OCI-LY3 (cell line): ENCODE results near the gene OVOL2.
A peak's percentile ranks its signal among the peaks of the same experiment; 100 is the strongest.

ENCODE experiments used
- H2AFZ ChIP-seq: fragments of 200-600, 300-600 bp; shearing (Covaris generic); 2 replicates; pipeline ENCODE4 v1.6.0; 2014; ENCODE audit warnings: antibody characterized with exemption, low read depth, low read length
- H3K27ac ChIP-seq: fragments of 200-600, 300-600 bp; sonication (generic); 2 replicates; pipeline ENCODE4 v1.5.1; 2014; ENCODE audit warnings: mild to moderate bottlenecking, low read length, moderate library complexity, mixed read lengths
- H3K27me3 ChIP-seq: fragments of 200-600, 300-600 bp; sonication (generic); 2 replicates; pipeline ENCODE4 v1.6.1; 2014; ENCODE audit warnings: low read depth, low read length, mixed read lengths
- H3K36me3 ChIP-seq: fragments of 200-600, 300-600 bp; sonication (generic); replicated peaks from 2 replicates; pipeline ENCODE3; 2014; ENCODE audit warnings: low read depth, low read length, mixed read lengths
- H3K4me1 ChIP-seq: fragments of 300-600, 200-600 bp; sonication (generic); 2 replicates; pipeline ENCODE4 v1.6.1; 2014; ENCODE audit warnings: low read length, mixed read lengths
- H3K4me2 ChIP-seq: fragments of 200-600, 300-600 bp; sonication (generic); 2 replicates; pipeline ENCODE4 v1.6.1; 2014; ENCODE audit warnings: low read length, mixed read lengths
- H3K4me3 ChIP-seq: fragments of 300-600, 200-600 bp; sonication (generic); 2 replicates; pipeline ENCODE4 v1.5.1; 2014; ENCODE audit warnings: antibody characterized with exemption, mild to moderate bottlenecking, low read length, moderate library complexity
- H3K79me2 ChIP-seq: fragments of 300-600, 200-600 bp; shearing (Covaris generic); 2 replicates; pipeline ENCODE4 v1.6.1; 2014; ENCODE audit warnings: mild to moderate bottlenecking, low read length, mixed read lengths
- H3K9ac ChIP-seq: fragments of 300-600, 200-600 bp; shearing (Covaris generic); 2 replicates; pipeline ENCODE4 v1.6.0; 2014; ENCODE audit warnings: mild to moderate bottlenecking, low read length, moderate library complexity
- H3K9me3 ChIP-seq: fragments of 200-600, 300-600 bp; shearing (Covaris generic); 2 replicates; pipeline ENCODE4 v1.6.1; 2014; ENCODE audit warnings: low read length, mixed read lengths; ENCODE audit not compliant: insufficient read depth
- H4K20me1 ChIP-seq: fragments of 200-600, 300-600 bp; sonication (generic); 2 replicates; pipeline ENCODE4 v1.6.1; 2016; ENCODE audit warnings: low read length, mixed read lengths; ENCODE audit not compliant: insufficient read depth
- CTCF ChIP-seq: fragments of 200-600, 300-600 bp; sonication (generic); IDR thresholded peaks from 2 replicates; pipeline ENCODE4 v1.5.1; 2014; ENCODE audit warnings: antibody characterized with exemption, low read length, low read depth
- EZH2phosphoT487 ChIP-seq: fragments of 200-600 bp; shearing (Covaris generic); IDR thresholded peaks from 2 replicates; pipeline ENCODE4 v1.6.1; 2018; ENCODE audit warnings: antibody characterized with exemption, mixed run types, low read depth

The OVOL2 gene

GRCh38 chr20:18007534-18008292, 50.0 kb downstream of the OVOL2 start:
- H3K9ac ChIP-seq, result no peak overlapping the region
- H3K4me1 ChIP-seq, result peaks cover 30% of the 10 kb centered on the region
- no peaks in the 10 kb centered on the region for H3K9me3 ChIP-seq
- H2AFZ ChIP-seq, result no peak overlapping the region
- H3K4me3 ChIP-seq, result no peak overlapping the region
- H3K79me2 ChIP-seq, result no peaks in the 10 kb centered on the region
- no peak for TF ChIP-seq EZH2phosphoT487
- no peak for TF ChIP-seq CTCF
- no peak overlapping the region for H3K27ac ChIP-seq
- H3K4me2 ChIP-seq, result no peak overlapping the region
- H4K20me1 ChIP-seq, result no peaks in the 10 kb centered on the region
- no peaks in the 10 kb centered on the region for H3K27me3 ChIP-seq
- no peaks in the 10 kb centered on the region for H3K36me3 ChIP-seq

DNA sequence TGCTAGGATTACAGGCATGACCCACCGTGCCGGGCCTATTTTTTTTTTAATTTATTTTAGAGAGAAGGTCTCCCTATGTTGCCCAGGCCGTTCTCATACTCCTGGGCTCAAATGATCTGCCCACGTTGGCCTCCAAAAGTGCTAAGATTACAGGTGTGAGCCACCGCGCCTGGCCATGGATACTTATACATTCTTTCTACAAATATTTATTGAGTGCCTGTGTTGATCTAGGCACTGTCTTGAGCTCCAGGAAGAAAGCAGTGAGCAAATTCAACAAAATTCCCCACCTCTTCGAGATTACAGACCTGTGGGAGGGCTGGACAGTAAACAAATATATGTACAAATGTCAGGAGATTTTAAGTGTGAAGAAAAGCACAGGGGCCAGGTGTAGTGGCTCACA, 51.0 kb downstream of the OVOL2 start:
- Histone ChIP-seq H3K36me3 (no peaks in the 10 kb centered on the region), H3K79me2 (no peaks in the 10 kb centered on the region), H2AFZ (no peak overlapping the region), H3K27ac (no peak overlapping the region), H3K4me2 (no peak overlapping the region), H3K9ac (no peak overlapping the region), H3K27me3 (no peaks in the 10 kb centered on the region), H3K4me1 (peaks cover 30% of the 10 kb centered on the region), H3K4me3 (no peak overlapping the region), H3K9me3 (no peaks in the 10 kb centered on the region), H4K20me1 (no peaks in the 10 kb centered on the region)
- TF ChIP-seq CTCF, result no peak
- TF ChIP-seq EZH2phosphoT487, result no peak

GRCh38 chr20:18005990-18006364, 51.7 kb downstream of the OVOL2 start:
- TF ChIP-seq CTCF, result no peak
- TF ChIP-seq EZH2phosphoT487, result no peak
- peak overlapping the region; percentile 44 for H3K27ac ChIP-seq
- H3K4me3 ChIP-seq, result peak overlapping the region; percentile 61; the same call in 1 of the 2 replicates
- H3K4me1 ChIP-seq, result peaks cover 30% of the 10 kb centered on the region
- H4K20me1 ChIP-seq, result no peaks in the 10 kb centered on the region
- H3K79me2 ChIP-seq, result no peaks in the 10 kb centered on the region
- peak overlapping the region; percentile 41; the same call in 1 of the 2 replicates for H3K9ac ChIP-seq
- H3K9me3 ChIP-seq, result no peaks in the 10 kb centered on the region
- H3K36me3 ChIP-seq, result no peaks in the 10 kb centered on the region
- H3K27me3 ChIP-seq, result no peaks in the 10 kb centered on the region
- peak overlapping the region; percentile 76 for H3K4me2 ChIP-seq
- peak overlapping the region; percentile 68 for H2AFZ ChIP-seq

DNA sequence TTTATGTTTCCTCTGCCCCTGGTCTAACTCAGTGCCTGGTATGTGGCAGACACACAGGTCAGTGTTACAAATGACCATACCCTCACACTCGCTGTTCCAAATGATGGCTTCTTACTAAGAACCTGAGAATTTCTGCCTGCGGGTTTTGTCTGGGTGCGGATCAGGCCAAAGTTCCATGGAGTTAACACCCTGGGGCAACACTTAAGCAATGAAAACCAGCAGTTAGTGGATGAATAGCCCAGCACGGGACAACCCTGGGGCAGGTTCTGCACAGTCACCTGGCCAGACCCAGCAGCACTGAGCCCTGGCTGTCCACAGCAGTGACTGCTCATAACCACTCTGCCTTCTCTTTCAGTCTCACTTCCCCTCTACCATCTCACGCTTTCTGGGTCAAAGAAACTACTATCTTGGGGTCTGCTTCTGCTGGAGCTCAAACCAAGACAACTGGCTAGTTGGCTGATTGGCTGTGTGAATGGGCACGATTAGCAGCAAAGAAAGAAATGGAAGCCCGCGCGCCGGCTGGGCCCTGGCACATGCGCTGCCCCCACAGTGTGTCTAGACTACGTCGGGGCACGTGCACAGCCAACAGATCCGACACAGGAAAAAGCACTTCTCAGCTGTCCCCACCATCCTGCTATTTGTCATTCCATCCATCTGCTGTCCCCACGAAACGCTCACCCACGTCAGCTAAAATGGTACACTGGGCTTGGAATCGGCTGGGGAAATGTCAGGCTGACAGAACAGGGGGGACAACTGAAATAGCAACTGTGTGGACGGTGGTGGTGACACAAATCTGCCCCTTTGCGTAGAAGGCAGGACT, 52.3 kb downstream of the OVOL2 start:
- H3K9ac ChIP-seq, result peak overlapping the region; percentile 41; the same call in 1 of the 2 replicates
- no peaks in the 10 kb centered on the region for H3K79me2 ChIP-seq
- H2AFZ ChIP-seq, result peak overlapping the region; percentile 68
- TF ChIP-seq EZH2phosphoT487 (no peak), CTCF (no peak)
- peaks cover 30% of the 10 kb centered on the region for H3K4me1 ChIP-seq
- H3K27me3 ChIP-seq, result no peaks in the 10 kb centered on the region
- H3K4me3 ChIP-seq, result peak overlapping the region; percentile 61
- H4K20me1 ChIP-seq, result no peaks in the 10 kb centered on the region
- no peaks in the 10 kb centered on the region for H3K36me3 ChIP-seq
- H3K4me2 ChIP-seq, result peak overlapping the region; percentile 76
- H3K9me3 ChIP-seq, result no peaks in the 10 kb centered on the region
- H3K27ac ChIP-seq, result peak overlapping the region; percentile 44
